Rectal smooth muscle tissue (tissue), 1 donor: Measurements from ENCODE around the gene NCSTN.

ENCODE experiments used
- H3K27ac ChIP-seq: one replicate; pipeline ENCODE4 v1.7.0; 2013; ENCODE audit warnings: low read depth, low read length, inconsistent platforms
- H3K27me3 ChIP-seq: one replicate; pipeline ENCODE4 v1.7.0; 2013; ENCODE audit warnings: low read length; ENCODE audit not compliant: control insufficient read depth, insufficient read depth
- H3K36me3 ChIP-seq: one replicate; pipeline ENCODE4 v1.7.0; 2013; ENCODE audit warnings: low read length; ENCODE audit not compliant: control insufficient read depth, insufficient read depth
- H3K4me1 ChIP-seq: one replicate; pipeline ENCODE4 v1.7.0; 2013; ENCODE audit warnings: low read length; ENCODE audit not compliant: control insufficient read depth, insufficient read depth
- H3K4me3 ChIP-seq: one replicate; pipeline ENCODE4 v1.7.0; 2013; ENCODE audit warnings: low read length
- H3K9ac ChIP-seq: one replicate; pipeline ENCODE4 v1.7.0; 2013; ENCODE audit warnings: low read length

The NCSTN gene

GRCh38 chr1:160354388-160354985 is 11.3 kb downstream of the NCSTN start:
- no peak overlapping the region for H3K9ac ChIP-seq
- H3K4me3 ChIP-seq, result no peak overlapping the region
- H3K27me3 ChIP-seq, result no peaks in the 10 kb centered on the region
- no peaks in the 10 kb centered on the region for H3K4me1 ChIP-seq
- no peak overlapping the region for H3K27ac ChIP-seq
- peaks cover 66% of the 10 kb centered on the region for H3K36me3 ChIP-seq

GRCh38 chr1:160357286-160358002 is 14.3 kb downstream of the NCSTN start:
- H3K9ac ChIP-seq, result no peak overlapping the region
- no peak overlapping the region for H3K4me3 ChIP-seq
- peaks cover 46% of the 10 kb centered on the region for H3K36me3 ChIP-seq
- no peak overlapping the region for H3K27ac ChIP-seq
- no peaks in the 10 kb centered on the region for H3K27me3 ChIP-seq
- no peaks in the 10 kb centered on the region for H3K4me1 ChIP-seq

- peaks cover 40% of the 10 kb centered on the region for H3K36me3 ChIP-seq
- H3K4me1 ChIP-seq, result no peaks in the 10 kb centered on the region
- H3K27ac ChIP-seq, result no peak overlapping the region
- no peak overlapping the region for H3K9ac ChIP-seq
- H3K27me3 ChIP-seq, result no peaks in the 10 kb centered on the region
- H3K4me3 ChIP-seq, result no peak overlapping the region
Measured at GRCh38 chr1:160358073-160358472, 14.9 kb downstream of the NCSTN start.

- no peak overlapping the region for H3K27ac ChIP-seq
- no peak overlapping the region for H3K4me3 ChIP-seq
- peaks cover 27% of the 10 kb centered on the region for H3K36me3 ChIP-seq
- no peaks in the 10 kb centered on the region for H3K4me1 ChIP-seq
- H3K9ac ChIP-seq, result no peak overlapping the region
- no peaks in the 10 kb centered on the region for H3K27me3 ChIP-seq
Measured at GRCh38 chr1:160359559-160360226, 16.5 kb downstream of the NCSTN start.

- no peaks in the 10 kb centered on the region for H3K4me1 ChIP-seq
- H3K36me3 ChIP-seq, result peaks cover 23% of the 10 kb centered on the region
- no peak overlapping the region for H3K27ac ChIP-seq
- H3K9ac ChIP-seq, result no peak overlapping the region
- no peaks in the 10 kb centered on the region for H3K27me3 ChIP-seq
- H3K4me3 ChIP-seq, result no peak overlapping the region
Measured at GRCh38 chr1:160360227-160360695, 17.1 kb downstream of the NCSTN start.

GRCh38 chr1:160361199-160361598 is 18.0 kb downstream of the NCSTN start:
- Histone ChIP-seq H3K4me3 (no peak overlapping the region), H3K36me3 (peaks cover 15% of the 10 kb centered on the region), H3K27ac (no peak overlapping the region), H3K27me3 (no peaks in the 10 kb centered on the region), H3K9ac (no peak overlapping the region), H3K4me1 (no peaks in the 10 kb centered on the region)

GRCh38 chr1:160361814-160362167 is 18.6 kb downstream of the NCSTN start:
- Histone ChIP-seq H3K27me3 (no peaks in the 10 kb centered on the region), H3K27ac (no peak overlapping the region), H3K9ac (no peak overlapping the region), H3K36me3 (peaks cover 9% of the 10 kb centered on the region), H3K4me3 (no peak overlapping the region), H3K4me1 (no peaks in the 10 kb centered on the region)

- H3K36me3 ChIP-seq, result peaks cover 7% of the 10 kb centered on the region
- H3K27me3 ChIP-seq, result no peaks in the 10 kb centered on the region
- H3K9ac ChIP-seq, result no peak overlapping the region
- no peak overlapping the region for H3K27ac ChIP-seq
- H3K4me3 ChIP-seq, result no peak overlapping the region
- H3K4me1 ChIP-seq, result no peaks in the 10 kb centered on the region
Measured at GRCh38 chr1:160362168-160362957, 19.2 kb downstream of the NCSTN start.

- no peaks in the 10 kb centered on the region for H3K27me3 ChIP-seq
- no peaks in the 10 kb centered on the region for H3K4me1 ChIP-seq
- peaks cover 3% of the 10 kb centered on the region for H3K36me3 ChIP-seq
- no peak overlapping the region for H3K27ac ChIP-seq
- H3K4me3 ChIP-seq, result no peak overlapping the region
- H3K9ac ChIP-seq, result no peak overlapping the region
Measured at GRCh38 chr1:160363010-160363409, 19.8 kb downstream of the NCSTN start.

GRCh38 chr1:160363951-160364735 is 21.0 kb downstream of the NCSTN start:
- no peak overlapping the region for H3K27ac ChIP-seq
- H3K4me3 ChIP-seq, result no peak overlapping the region
- H3K9ac ChIP-seq, result no peak overlapping the region
- no peaks in the 10 kb centered on the region for H3K27me3 ChIP-seq
- H3K4me1 ChIP-seq, result no peaks in the 10 kb centered on the region
- no peaks in the 10 kb centered on the region for H3K36me3 ChIP-seq

GRCh38 chr1:160365325-160365724 is 22.1 kb downstream of the NCSTN start:
- H3K4me1 ChIP-seq, result no peaks in the 10 kb centered on the region
- H3K27me3 ChIP-seq, result no peaks in the 10 kb centered on the region
- no peak overlapping the region for H3K4me3 ChIP-seq
- no peaks in the 10 kb centered on the region for H3K36me3 ChIP-seq
- H3K27ac ChIP-seq, result no peak overlapping the region
- H3K9ac ChIP-seq, result no peak overlapping the region
